ENCODE data around the gene OR1J1. TPM values are rescaled to one million over a fixed set of nuclear protein-coding genes. Genes with fewer than 3 reads are reported as not detected.
A peak's percentile ranks its signal among the peaks of the same experiment; 100 is the strongest.

The OR1J1 gene
- total RNA-seq, 4 donors from 2014 or later, result not detected

DNA sequence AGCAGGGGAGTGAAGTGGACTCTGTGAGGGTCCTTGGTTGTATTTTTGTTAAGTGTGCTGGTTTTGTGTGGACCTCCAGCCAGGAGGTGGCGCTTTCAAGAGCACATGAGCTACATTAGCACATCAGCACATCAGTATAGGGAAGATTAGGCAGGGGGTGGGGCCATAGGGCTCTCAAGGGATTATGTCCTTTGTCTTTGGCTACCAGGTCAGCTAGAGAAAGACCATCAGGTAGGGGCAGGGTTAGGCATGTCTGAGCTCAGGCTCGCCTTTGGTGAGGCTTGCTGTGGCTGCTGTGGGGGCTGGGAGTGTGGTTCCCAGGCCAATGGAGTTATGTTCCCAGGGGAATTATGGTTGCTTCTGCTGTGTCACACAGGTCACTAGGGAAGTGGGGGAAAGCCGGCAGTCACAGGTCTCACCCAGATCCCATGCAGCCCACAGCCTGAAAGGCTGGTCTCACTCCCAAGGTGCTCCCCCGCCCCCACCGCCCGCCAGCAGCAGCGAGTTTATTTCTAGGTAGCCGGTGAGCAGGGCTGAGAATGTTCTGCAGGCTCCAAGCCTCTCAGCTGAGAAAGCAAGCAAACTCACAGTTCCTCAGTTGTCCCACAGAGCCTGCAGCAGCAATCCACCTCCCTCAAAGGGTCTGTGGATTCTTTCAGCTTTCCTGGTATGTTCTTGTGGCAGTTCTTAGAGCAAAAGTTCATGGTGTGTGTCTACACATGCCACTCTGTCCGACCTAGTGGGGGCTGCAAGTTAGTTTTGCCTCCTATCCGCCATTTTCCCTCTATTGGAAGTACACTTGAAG is 13.7 kb downstream of the OR1J1 start:
- DNase-seq, result no peak
- Histone ChIP-seq H3K4me1 (peaks cover 5 to 13% (median 7%) of the 10 kb centered on the region in 4 donors), H3K27ac (peak overlapping the region in 2 of 4 donors; percentile 49 to 63), H3K27me3 (no peaks in the 10 kb centered on the region), H3K9me3 (no peaks in the 10 kb centered on the region), H3K36me3 (no peaks in the 10 kb centered on the region), H3K4me3 (no peak overlapping the region)
- 88% methylated on average over 10 of the region's 10 CpGs; no CpG with 5 or more reads in 1 of the 2 donors for WGBS, 2 donors (ENCODE audit: low coverage in 1 of 2)
- no peak for TF ChIP-seq POLR2AphosphoS5 (IDR thresholded peaks at IDR 0.05)
- TF ChIP-seq POLR2A (IDR thresholded peaks at IDR 0.05), result no peak
- TF ChIP-seq, protein P1, sequence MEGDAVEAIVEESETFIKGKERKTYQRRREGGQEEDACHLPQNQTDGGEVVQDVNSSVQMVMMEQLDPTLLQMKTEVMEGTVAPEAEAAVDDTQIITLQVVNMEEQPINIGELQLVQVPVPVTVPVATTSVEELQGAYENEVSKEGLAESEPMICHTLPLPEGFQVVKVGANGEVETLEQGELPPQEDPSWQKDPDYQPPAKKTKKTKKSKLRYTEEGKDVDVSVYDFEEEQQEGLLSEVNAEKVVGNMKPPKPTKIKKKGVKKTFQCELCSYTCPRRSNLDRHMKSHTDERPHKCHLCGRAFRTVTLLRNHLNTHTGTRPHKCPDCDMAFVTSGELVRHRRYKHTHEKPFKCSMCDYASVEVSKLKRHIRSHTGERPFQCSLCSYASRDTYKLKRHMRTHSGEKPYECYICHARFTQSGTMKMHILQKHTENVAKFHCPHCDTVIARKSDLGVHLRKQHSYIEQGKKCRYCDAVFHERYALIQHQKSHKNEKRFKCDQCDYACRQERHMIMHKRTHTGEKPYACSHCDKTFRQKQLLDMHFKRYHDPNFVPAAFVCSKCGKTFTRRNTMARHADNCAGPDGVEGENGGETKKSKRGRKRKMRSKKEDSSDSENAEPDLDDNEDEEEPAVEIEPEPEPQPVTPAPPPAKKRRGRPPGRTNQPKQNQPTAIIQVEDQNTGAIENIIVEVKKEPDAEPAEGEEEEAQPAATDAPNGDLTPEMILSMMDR (IDR thresholded peaks at IDR 0.05), result no peak
- intact Hi-C loops (cut with DNase I; ENCODE audit: low total_unique reads) (no loop called here), in situ Hi-C loops (cut with MboI; ENCODE audit: low pct_ligation_motif_present in 1 of 4, low pct_unique_long_range_greater_than_20kb in 1 of 4, low sequenced_read_pairs in 3 of 4) (loop anchor here (10.0 to 25.0 kb wide), 4 partner anchors 327 to 523 kb away; no protein-coding TSS in a partner anchor)

DNA sequence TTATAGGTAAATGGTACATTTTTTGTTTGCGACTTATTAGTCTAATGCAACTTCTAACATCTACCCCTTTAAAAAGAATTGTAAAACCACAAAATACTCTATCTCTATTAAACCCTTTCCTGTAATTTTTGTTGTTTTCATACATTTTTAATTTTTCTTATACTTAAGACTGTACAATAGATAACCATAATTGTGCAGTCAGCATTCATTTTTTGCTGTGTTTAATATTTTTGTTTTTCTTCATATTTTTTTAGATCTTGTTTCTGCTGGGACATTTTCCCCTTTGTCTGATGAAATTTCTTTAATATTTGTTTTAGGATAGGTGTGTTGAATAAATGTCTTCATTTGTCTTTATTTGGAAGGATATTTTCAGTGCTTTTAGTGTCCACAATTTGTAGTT is 19.9 kb downstream of the OR1J1 start:
- H3K9me3 ChIP-seq, result no peaks in the 10 kb centered on the region
- no peak overlapping the region for H3K27ac ChIP-seq
- TF ChIP-seq POLR2A (IDR thresholded peaks at IDR 0.05) (no peak), POLR2AphosphoS5 (IDR thresholded peaks at IDR 0.05) (no peak), EP300 (IDR thresholded peaks at IDR 0.05; ENCODE audit: low read depth) (no peak)
- H3K36me3 ChIP-seq, result no peaks in the 10 kb centered on the region
- WGBS, 2 donors (ENCODE audit: low coverage in 1 of 2), result 96 to 100% methylated on average over 1 of the region's 1 CpG
- DNase-seq, result no peak
- intact Hi-C loops (cut with DNase I; ENCODE audit: low total_unique reads) (loop anchor here (10.0 kb wide), 1 partner anchor 333 kb away; no protein-coding TSS in a partner anchor), in situ Hi-C loops (cut with MboI; ENCODE audit: low pct_ligation_motif_present in 1 of 4, low pct_unique_long_range_greater_than_20kb in 1 of 4, low sequenced_read_pairs in 3 of 4) (loop anchor here in 3 of 4 donors (10.0 to 25.0 kb wide), 5 partner anchors 113 to 530 kb away; no protein-coding TSS in a partner anchor)
- H3K27me3 ChIP-seq, result no peaks in the 10 kb centered on the region
- no peaks in the 10 kb centered on the region for H3K4me1 ChIP-seq
- H3K4me3 ChIP-seq, result no peak overlapping the region

DNA sequence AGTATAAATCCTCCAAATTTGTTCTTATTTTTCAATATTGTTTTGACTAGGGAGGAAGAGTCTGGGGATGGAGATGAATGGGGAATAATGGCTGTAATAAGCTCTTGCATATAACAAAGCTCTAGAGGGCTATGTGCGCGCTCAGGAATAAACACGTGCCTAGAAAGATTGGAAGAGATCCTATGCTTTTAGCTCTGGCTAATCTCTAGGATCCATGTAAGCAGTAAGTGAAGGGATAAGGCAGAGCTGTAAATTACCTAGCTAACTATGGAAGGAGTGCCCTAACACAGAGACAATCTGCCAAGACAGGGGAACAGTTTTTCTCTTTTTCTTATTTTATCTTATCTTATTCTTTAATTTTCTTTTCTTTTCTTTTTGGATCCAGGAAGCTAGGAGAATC is 21.6 kb downstream of the OR1J1 start:
- in situ Hi-C loops (cut with MboI; ENCODE audit: low pct_ligation_motif_present in 1 of 4, low pct_unique_long_range_greater_than_20kb in 1 of 4, low sequenced_read_pairs in 3 of 4) (loop anchor here in 3 of 4 donors (10.0 to 25.0 kb wide), 5 partner anchors 111 to 531 kb away; no protein-coding TSS in a partner anchor), intact Hi-C loops (cut with DNase I; ENCODE audit: low total_unique reads) (loop anchor here (10.0 kb wide), 1 partner anchor 331 kb away; no protein-coding TSS in a partner anchor)
- Histone ChIP-seq H3K4me1 (no peaks in the 10 kb centered on the region), H3K27me3 (no peaks in the 10 kb centered on the region), H3K27ac (peak overlapping the region in 2 of 4 donors; percentile 28 to 46), H3K4me3 (no peak overlapping the region), H3K9me3 (no peaks in the 10 kb centered on the region), H3K36me3 (no peaks in the 10 kb centered on the region)
- no peak for DNase-seq
- TF ChIP-seq POLR2AphosphoS5 (IDR thresholded peaks at IDR 0.05) (peak; percentile 42 to 78 (median 60)), POLR2A (IDR thresholded peaks at IDR 0.05) (no peak)
- 68 to 86% methylated on average over 3 of the region's 3 CpGs for WGBS, 2 donors (ENCODE audit: low coverage in 1 of 2)

DNA sequence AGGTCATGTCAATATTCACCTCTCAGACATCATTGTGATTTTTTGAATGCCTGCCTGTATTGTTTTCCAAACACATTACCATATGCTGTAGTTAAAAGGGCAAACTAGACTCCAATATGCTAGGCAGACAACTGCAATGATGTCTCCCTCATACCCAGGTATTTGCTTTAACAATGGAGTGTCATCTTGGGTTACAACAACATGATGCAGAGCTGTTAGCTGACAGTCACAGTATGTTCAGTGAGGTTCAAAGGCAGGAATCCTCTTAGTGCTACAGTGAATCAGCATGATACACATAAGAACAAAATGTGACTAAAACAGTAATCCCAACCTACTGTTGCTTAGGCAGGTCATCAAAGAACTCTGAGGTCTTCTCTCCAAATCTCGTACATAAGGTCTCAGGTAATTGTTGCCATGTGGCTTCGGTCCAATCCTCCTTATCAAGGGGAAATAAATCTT is 24.0 kb downstream of the OR1J1 start:
- H3K27ac ChIP-seq, result no peak overlapping the region
- H3K4me1 ChIP-seq, result no peaks in the 10 kb centered on the region
- DNase-seq, result no peak
- no peaks in the 10 kb centered on the region for H3K36me3 ChIP-seq
- intact Hi-C loops (cut with DNase I; ENCODE audit: low total_unique reads), result loop anchor here (10.0 kb wide), 1 partner anchor 329 kb away; no protein-coding TSS in a partner anchor
- in situ Hi-C loops (cut with MboI; ENCODE audit: low pct_ligation_motif_present in 1 of 4, low pct_unique_long_range_greater_than_20kb in 1 of 4, low sequenced_read_pairs in 3 of 4), result loop anchor here in 3 of 4 donors (10.0 to 25.0 kb wide), 5 partner anchors 109 to 534 kb away; no protein-coding TSS in a partner anchor
- 48% methylated on average over 2 of the region's 2 CpGs; no CpG with 5 or more reads in 1 of the 2 donors for WGBS, 2 donors (ENCODE audit: low coverage in 1 of 2)
- H3K4me3 ChIP-seq, result no peak overlapping the region
- H3K9me3 ChIP-seq, result no peaks in the 10 kb centered on the region
- TF ChIP-seq EP300 (IDR thresholded peaks at IDR 0.05; ENCODE audit: low read depth), result no peak
- TF ChIP-seq, protein P1 (IDR thresholded peaks at IDR 0.05), result no peak
- no peak for TF ChIP-seq POLR2A (IDR thresholded peaks at IDR 0.05)
- no peak for TF ChIP-seq POLR2AphosphoS5 (IDR thresholded peaks at IDR 0.05)
- no peaks in the 10 kb centered on the region for H3K27me3 ChIP-seq

Measured in transverse colon (tissue), 4 donors.